GM23248 (cell line): ENCODE results near the gene SMCO1.

Experiments used
- EZH2 ChIP-seq: fragments of 200-600 bp; sonication (generic); IDR thresholded peaks from 2 replicates; pipeline ENCODE4 v1.6.1; 2018; ENCODE audit warnings: antibody characterized with exemption, mild to moderate bottlenecking; ENCODE audit not compliant: insufficient read depth, poor library complexity, severe bottlenecking
- EZH2phosphoT487 ChIP-seq: fragments of 200-600 bp; sonication (generic); IDR thresholded peaks from 2 replicates; pipeline ENCODE4 v1.6.1; 2018; ENCODE audit warnings: antibody characterized with exemption, moderate library complexity, mild to moderate bottlenecking, low read depth; ENCODE audit not compliant: insufficient read depth

DNA sequence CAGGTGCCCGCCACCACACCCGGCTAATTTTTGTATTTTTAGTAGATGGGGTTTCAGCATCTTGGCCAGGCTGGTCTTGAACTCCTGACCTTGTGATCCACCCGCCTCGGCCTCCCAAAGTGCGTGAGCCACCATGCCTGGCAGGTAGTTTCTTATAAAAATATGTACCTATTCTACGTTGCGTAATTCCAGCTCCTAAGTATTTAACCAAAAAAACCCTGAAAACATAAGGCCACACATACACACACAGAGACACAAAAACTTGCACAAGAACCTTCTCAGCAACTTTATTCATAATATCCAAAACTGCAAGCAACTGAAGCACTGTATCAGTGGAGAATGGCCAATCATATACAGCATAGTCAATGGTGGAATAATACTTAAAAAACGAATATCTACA lies 16.8 kb downstream of the SMCO1 start:
- TF ChIP-seq EZH2 (no peak), EZH2phosphoT487 (no peak)
